ENCODE measurements around the gene APOBR.
"Not testable (repeated sequence)": the region's sequence is repeated elsewhere in the genome, so short reads cannot be mapped to it uniquely, and the experiment has no call there.

APOBR gene

GRCh38 chr16:28494121-28494851 lies at the start of gene APOBR:
TSS of gene APOBR (plus strand) at chr16:28494643. CDS start at chr16:28494682, 39 bp downstream.
- DNase-seq, result peak; percentile 80

- not testable (repeated sequence) for DNase-seq
Observed at GRCh38 chr16:28446388-28446787, 48.1 kb upstream of the APOBR start.

GRCh38 chr16:28447081-28447480 lies 47.4 kb upstream of the APOBR start:
- not testable (repeated sequence) for DNase-seq

GRCh38 chr16:28473714-28474265 lies 20.7 kb upstream of the APOBR start:
- no peak for DNase-seq

GRCh38 chr16:28475221-28475620 lies 19.2 kb upstream of the APOBR start:
- DNase-seq, result no peak

- DNase-seq, result no peak
Observed at GRCh38 chr16:28477311-28477920, 17.0 kb upstream of the APOBR start.

GRCh38 chr16:28478506-28479180 lies 15.8 kb upstream of the APOBR start:
- DNase-seq, result no peak

- no peak for DNase-seq
Observed at GRCh38 chr16:28482026-28482425, 12.4 kb upstream of the APOBR start.

- DNase-seq, result not testable (repeated sequence)
Observed at GRCh38 chr16:28483361-28483760, 11.1 kb upstream of the APOBR start.

- no peak for DNase-seq
Observed at GRCh38 chr16:28486266-28486665, 8.2 kb upstream of the APOBR start.

GRCh38 chr16:28491230-28491969 lies 3.0 kb upstream of the APOBR start:
- peak; percentile 12 for DNase-seq

GRCh38 chr16:28491970-28492474 lies 2.4 kb upstream of the APOBR start, which contains the start of gene CLN3:
TSS of gene CLN3 (minus strand) at chr16:28492074. CDS start at chr16:28491759, 315 bp downstream.
- peak; percentile 80 for DNase-seq

GRCh38 chr16:28492511-28492910 lies 1.9 kb upstream of the APOBR start:
- DNase-seq, result no peak

GRCh38 chr16:28495098-28495793 lies 803 bp downstream of the APOBR start:
- peak; percentile 9 for DNase-seq

- DNase-seq, result no peak
Observed at GRCh38 chr16:28495795-28496749, 1.6 kb downstream of the APOBR start.

- no peak for DNase-seq
Observed at GRCh38 chr16:28496844-28497243, 2.4 kb downstream of the APOBR start.

- DNase-seq, result no peak
Observed at GRCh38 chr16:28497386-28497785, 2.9 kb downstream of the APOBR start.

GRCh38 chr16:28497861-28498599 lies 3.6 kb downstream of the APOBR start:
- DNase-seq, result no peak

- no peak for DNase-seq
Observed at GRCh38 chr16:28498666-28499381, 4.4 kb downstream of the APOBR start.
